HCT116 (cell line): Measurements from ENCODE around the gene UFD1. TPM values are rescaled to one million over a fixed set of nuclear protein-coding genes. Genes with fewer than 3 reads are reported as not detected.

ENCODE experiments used
- ATAC-seq: fragments of 200-7000 bp; cut with Tn5 transposase; 2 replicates; pipeline ENCODE4 v1.9.1; 2020; ENCODE audit warnings: mild to moderate bottlenecking, moderate library complexity
- BruUV-seq: library from RNA; stranded (reverse); fragments of 400-500 nt; replicated peaks from 2 replicates; lab custom pipeline; 2021; lab: Mats Ljungman, UMichigan
- CTCF ChIA-PET: fragments of 300-600 bp; sonication (Branson Sonifier 250); formaldehyde crosslinking; loops from one replicate; lab custom pipeline; 2021; ENCODE audit warnings: antibody characterized with exemption; lab: Charles Lee
- POLR2A ChIA-PET: fragments of 300-600, 350-600 bp; sonication (Branson Sonifier 250); formaldehyde crosslinking; loops from one replicate; lab custom pipeline; 2021; ENCODE audit warnings: antibody characterized with exemption; lab: Charles Lee
- RAD21 ChIA-PET, 2 experiments: fragments of 300-600 bp; sonication (Branson Sonifier 250); formaldehyde crosslinking; loops; one replicate each; lab custom pipeline; 2023; ENCODE audit warnings: low total read pairs in 2 of 2; ENCODE audit not compliant: uncharacterized antibody in 2 of 2, unreplicated experiment in 2 of 2, low non-redundant PET in 1 of 2; lab: Charles Lee
- DNase-seq: peaks from one replicate; pipeline ENCODE4 v3.0.0-alpha.2; 2010; ENCODE audit warnings: low read depth, low spot score
- H2AFZ ChIP-seq: fragments of 200-600 bp; shearing (Covaris generic), sonication (generic); 2 replicates; pipeline ENCODE4 v1.6.1; 2017; ENCODE audit warnings: low read depth, mixed run types, mixed read lengths, antibody characterized with exemption, low read length; ENCODE audit not compliant: poor library complexity, severe bottlenecking
- H3K27ac ChIP-seq: 2 replicates; pipeline ENCODE4 v1.5.1; 2012; ENCODE audit warnings: low read depth, low read length
- H3K27me3 ChIP-seq: fragments of 200-600 bp; sonication (generic); 2 replicates; pipeline ENCODE4 v1.6.1; 2016; ENCODE audit warnings: mixed run types, low read length, mixed read lengths; ENCODE audit not compliant: insufficient read depth
- H3K36me3 ChIP-seq, 2 experiments: fragments of 200-500 bp in 1 of 2; fragments of 200-600 bp in 1 of 2; sonication (Bioruptor generic) in 1 of 2; sonication (generic) in 1 of 2; 2 replicates each; pipeline versions ENCODE4 v1.5.1 to v1.6.1; 2014 to 2016; ENCODE audit warnings: low read length in 2 of 2, inconsistent platforms in 1 of 2, mixed read lengths in 1 of 2, mixed run types in 1 of 2; ENCODE audit not compliant: insufficient read depth in 2 of 2, control insufficient read depth in 1 of 2
- H3K4me1 ChIP-seq, 2 experiments: fragments of 200-600 bp in 1 of 2; sonication (generic) in 1 of 2; 2 replicates each; pipeline versions ENCODE4 v1.5.1 to v1.6.1; 2012 to 2017; ENCODE audit warnings: low read length in 2 of 2, inconsistent platforms in 1 of 2, mild to moderate bottlenecking in 1 of 2, mixed read lengths in 1 of 2, mixed run types in 1 of 2, moderate library complexity in 1 of 2; ENCODE audit not compliant: insufficient read depth in 2 of 2, control insufficient read depth in 1 of 2
- H3K4me2 ChIP-seq: fragments of 200-600 bp; sonication (generic); 2 replicates; pipeline ENCODE4 v1.6.1; 2017; ENCODE audit warnings: mixed run types, low read length, mixed read lengths
- H3K4me3 ChIP-seq, 2 experiments: fragments of 200-600 bp in 1 of 2; sonication (generic) in 1 of 2; replicated peaks in 1 of 2; 2 replicates each; pipeline ENCODE4 v1.5.1; 2011 to 2016; ENCODE audit warnings: low read length in 2 of 2, control low read depth in 1 of 2, low read depth in 1 of 2, mild to moderate bottlenecking in 1 of 2, mixed read lengths in 1 of 2, mixed run types in 1 of 2
- H3K79me2 ChIP-seq: fragments of 200-600 bp; sonication (generic); 2 replicates; pipeline ENCODE4 v1.6.1; 2017; ENCODE audit warnings: mild to moderate bottlenecking, mixed run types, low read length, moderate library complexity, mixed read lengths; ENCODE audit not compliant: insufficient read depth
- H3K9ac ChIP-seq: fragments of 200-600 bp; sonication (generic); 2 replicates; pipeline ENCODE4 v1.6.1; 2016; ENCODE audit warnings: low read length, mixed read lengths
- H3K9me2 ChIP-seq: fragments of 200-600 bp; sonication (generic), shearing (Covaris generic); 2 replicates; pipeline ENCODE4 v1.6.1; 2017; ENCODE audit warnings: mixed run types, mild to moderate bottlenecking, moderate library complexity; ENCODE audit not compliant: insufficient read depth
- H3K9me3 ChIP-seq, 2 experiments: fragments of 200-500 bp in 1 of 2; fragments of 200-600 bp in 1 of 2; sonication (Bioruptor generic) in 1 of 2; sonication (generic) in 1 of 2; 2 replicates each; pipeline ENCODE4 v1.6.1; 2014 to 2017; ENCODE audit warnings: low read length in 2 of 2, mixed read lengths in 2 of 2, inconsistent platforms in 1 of 2, low read depth in 1 of 2, mild to moderate bottlenecking in 1 of 2, mixed run types in 1 of 2, moderate library complexity in 1 of 2; ENCODE audit not compliant: control insufficient read depth in 1 of 2, insufficient read depth in 1 of 2
- H4K20me1 ChIP-seq: fragments of 200-600 bp; sonication (generic), shearing (Covaris generic); 2 replicates; pipeline ENCODE4 v1.6.1; 2017; ENCODE audit warnings: mixed run types, mild to moderate bottlenecking, moderate library complexity; ENCODE audit not compliant: insufficient read depth
- CEBPB ChIP-seq: IDR thresholded peaks from 2 replicates; pipeline ENCODE4 v1.6.1; 2012; ENCODE audit warnings: low read depth
- EGR1 ChIP-seq: IDR thresholded peaks from 2 replicates; pipeline ENCODE4 v1.6.1; 2012; ENCODE audit warnings: low read depth
- EZH2 ChIP-seq: fragments of 200-600 bp; sonication (generic); IDR thresholded peaks from 2 replicates; pipeline ENCODE4 v1.6.1; 2017; ENCODE audit warnings: antibody characterized with exemption, mixed run types
- MAX ChIP-seq: IDR thresholded peaks from 2 replicates; pipeline ENCODE4 v1.6.1; 2012
- SIN3A ChIP-seq: IDR thresholded peaks from 2 replicates; pipeline ENCODE4 v1.6.1; 2012; ENCODE audit warnings: low read depth
- SP1 ChIP-seq: IDR thresholded peaks from 2 replicates; pipeline ENCODE4 v1.6.1; 2012; ENCODE audit warnings: low read depth
- SRF ChIP-seq: IDR thresholded peaks from 2 replicates; pipeline ENCODE4 v1.6.1; 2012; ENCODE audit warnings: low read depth
- ZBTB33 ChIP-seq: IDR thresholded peaks from 2 replicates; pipeline ENCODE4 v1.6.1; 2011; ENCODE audit warnings: mild to moderate bottlenecking, low read length, moderate library complexity; ENCODE audit not compliant: insufficient replicate concordance; ENCODE audit errors: extremely low read depth
- ZFX ChIP-seq: fragments of 450-650 bp; IDR thresholded peaks from 2 replicates; pipeline ENCODE4 v1.6.1; 2017
- ZNF274 ChIP-seq: fragments of 200-500 bp; sonication (Bioruptor generic); IDR thresholded peaks from 2 replicates; pipeline ENCODE4 v1.6.1; 2014; ENCODE audit warnings: mild to moderate bottlenecking, low read depth, low read length, inconsistent platforms
- intact Hi-C: fragments of 100-400 bp; cut with micrococcal nuclease; formaldehyde crosslinking; loops from 2 replicates; pipeline ENCODE4 v1.10.0; 2022
- total RNA-seq: library from RNA; stranded (reverse); gene quantifications from one replicate; pipeline ENCODE4 v1.2.1, GENCODE V29; 2021; ENCODE audit not compliant: unreplicated experiment

UFD1 gene
- total RNA-seq, 1 experiment from 2014 or later = 97.5 TPM

GRCh38 chr22:19443544-19444211, 35.3 kb downstream of the UFD1 start:
- Histone ChIP-seq H3K9ac (no peak overlapping the region), H3K27ac (no peak overlapping the region), H4K20me1 (peaks cover 3% of the 10 kb centered on the region; the same call in 1 of the 2 replicates), H2AFZ (no peak overlapping the region), H3K79me2 (peaks cover 58% of the 10 kb centered on the region), H3K4me3 (no peak overlapping the region), H3K9me3 (no peaks in the 10 kb centered on the region), H3K36me3 (peaks cover 3 to 20% of the 10 kb centered on the region in 2 experiments; a peak in 3 of 4 replicates), H3K4me2 (no peak overlapping the region), H3K4me1 (peaks cover 15 to 16% of the 10 kb centered on the region in 2 experiments), H3K27me3 (no peaks in the 10 kb centered on the region), H3K9me2 (no peaks in the 10 kb centered on the region)
- POLR2A ChIA-PET = interaction anchor here (1.4 to 1.5 kb wide), 2 partner anchors 8 to 12 kb away, joined by 3 to 5 read pairs; partner anchors contain the start of genes HIRA and MRPL40
- BruUV-seq = no TSS peak
- ATAC-seq = no peak
- CTCF ChIA-PET = no interaction called here
- no peak for DNase-seq
- RAD21 ChIA-PET = no interaction called here
- intact Hi-C loops = no loop called here
- TF ChIP-seq ZFX (no peak), EZH2 (no peak), EGR1 (no peak), ZNF274 (no peak), CEBPB (no peak), SP1 (no peak), MAX (no peak), SIN3A (no peak), SRF (no peak), ZBTB33 (no peak)
